Stimulated activated CD4-positive, alpha-beta T cell treated with anti-CD3 and anti-CD28 coated beads, Interleukin-2, amount 100 ng/mL, for 48 hours (primary cell): ENCODE measurements around the gene SYCP2L.

Experiments
- DNase-seq, 2 donors: peaks; one replicate each; pipeline ENCODE4 v3.0.0-alpha.2; 2020

The SYCP2L gene

GRCh38 chr6:11012295-11012754, 125.5 kb downstream of the SYCP2L start:
- DNase-seq: no peak

DNA sequence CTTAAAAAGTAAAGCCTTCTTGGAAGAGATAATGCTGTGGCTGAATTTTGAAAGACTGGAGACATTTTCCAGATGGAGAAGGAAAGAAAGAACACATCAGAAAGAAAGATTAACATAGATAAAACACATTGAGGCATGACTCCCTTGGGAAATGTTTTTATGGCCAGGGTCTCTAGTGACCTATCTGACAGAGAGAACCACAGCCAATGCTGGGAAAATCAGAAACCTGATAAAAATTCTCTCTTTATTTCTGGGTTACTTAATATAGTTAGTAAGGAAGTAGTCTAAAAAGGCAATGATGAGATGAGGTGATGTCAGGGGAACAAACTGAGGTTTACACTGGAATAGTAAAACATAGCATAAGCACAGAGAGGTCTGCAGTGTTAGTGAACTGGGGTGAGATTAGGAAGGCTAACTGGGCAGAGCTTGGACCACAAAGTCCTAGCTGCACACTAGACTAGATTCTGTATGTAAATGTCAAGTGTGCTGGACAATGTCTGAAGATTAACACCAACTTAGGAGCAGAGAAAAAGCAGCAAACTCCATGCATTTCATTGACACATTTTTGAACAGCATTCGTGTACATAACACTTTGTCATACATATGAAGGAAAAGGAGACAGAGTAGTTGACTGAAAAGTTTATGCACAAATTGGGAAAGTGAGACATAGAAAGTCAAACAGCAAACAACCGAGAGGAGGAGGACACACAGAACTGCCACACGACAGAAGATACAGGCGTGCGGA, 126.3 kb downstream of the SYCP2L start:
- DNase-seq: no peak

DNA sequence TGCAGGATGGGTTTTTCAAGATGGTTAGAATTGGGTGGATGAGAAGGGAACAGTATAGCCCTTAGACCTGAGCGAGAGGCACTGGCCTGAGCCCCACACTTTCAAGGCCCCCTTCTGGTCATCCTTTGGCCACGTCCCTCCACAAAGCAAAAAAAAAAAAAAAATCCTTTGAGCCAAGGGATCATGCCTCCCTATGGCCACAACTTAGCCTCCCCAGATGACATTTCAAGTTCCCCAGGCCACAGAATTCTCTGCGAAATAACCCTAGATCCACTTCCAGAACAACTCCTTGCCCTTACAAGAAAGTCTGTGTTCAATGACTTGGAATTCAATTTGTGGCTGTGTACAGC, 126.8 kb downstream of the SYCP2L start:
- DNase-seq: no peak

DNA sequence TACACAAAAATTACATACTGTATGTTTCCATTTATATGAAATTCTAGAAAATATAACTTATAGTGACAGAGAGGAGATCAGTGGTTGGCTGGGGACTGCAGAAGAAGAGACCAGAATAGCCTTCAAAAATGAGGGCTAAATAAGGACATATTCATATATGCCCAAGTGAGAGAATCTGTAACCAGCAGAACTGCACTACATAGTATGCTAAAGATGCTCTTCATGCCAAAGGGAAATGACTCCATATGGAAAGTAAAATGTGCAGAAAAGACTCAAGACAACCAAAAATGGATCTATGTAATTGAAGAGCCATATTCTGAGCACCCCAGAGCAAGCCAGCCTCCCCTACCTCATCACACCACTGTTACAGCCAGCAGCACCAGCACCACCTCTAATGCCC, 128.2 kb downstream of the SYCP2L start:
- DNase-seq: no peak

GRCh38 chr6:11016452-11016851, 129.6 kb downstream of the SYCP2L start:
- no peak for DNase-seq

DNA sequence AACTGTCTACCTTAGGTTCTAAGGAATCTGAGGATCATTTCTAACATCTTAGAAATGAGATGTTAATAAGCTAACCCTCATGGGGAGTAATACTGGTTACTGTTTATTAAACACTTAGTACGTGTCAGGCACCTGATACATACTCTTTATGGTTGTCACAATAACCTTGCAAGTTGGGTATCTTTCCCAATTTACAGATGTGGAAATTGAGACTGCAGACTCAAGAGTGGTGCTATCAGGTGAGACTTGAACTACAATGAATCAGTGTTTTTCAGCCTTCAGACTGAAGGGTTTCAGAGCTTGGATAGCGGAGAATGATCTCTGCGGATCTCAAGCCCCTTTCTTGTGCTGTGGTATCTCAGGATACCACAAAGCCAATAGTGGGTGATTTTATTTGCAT, 130.2 kb downstream of the SYCP2L start:
- DNase-seq: no peak

GRCh38 chr6:11018225-11018624, 131.4 kb downstream of the SYCP2L start:
- no peak for DNase-seq

DNA sequence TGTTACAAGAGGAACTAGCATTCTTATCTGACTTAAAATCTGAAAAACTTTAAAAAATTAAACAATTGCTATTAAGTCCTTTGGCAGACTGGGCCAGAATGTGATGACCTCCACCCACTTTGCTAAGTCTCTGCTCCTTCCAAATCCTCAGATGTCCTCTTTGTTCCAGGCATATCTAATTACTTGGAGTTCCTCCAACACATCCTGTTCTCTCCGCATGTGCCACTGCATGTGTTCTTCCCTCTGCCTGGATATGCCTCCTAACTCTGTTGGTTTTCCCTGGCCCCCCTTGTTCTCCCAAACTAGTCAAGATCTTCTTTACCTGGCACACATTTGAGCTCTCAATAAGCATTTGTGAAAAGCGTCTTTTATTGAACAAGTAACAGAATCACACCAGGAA, 134.2 kb downstream of the SYCP2L start:
- no peak for DNase-seq

- DNase-seq: no peak
These were observed 134.9 kb downstream of the SYCP2L start for GRCh38 chr6:11021714-11022113.

DNA sequence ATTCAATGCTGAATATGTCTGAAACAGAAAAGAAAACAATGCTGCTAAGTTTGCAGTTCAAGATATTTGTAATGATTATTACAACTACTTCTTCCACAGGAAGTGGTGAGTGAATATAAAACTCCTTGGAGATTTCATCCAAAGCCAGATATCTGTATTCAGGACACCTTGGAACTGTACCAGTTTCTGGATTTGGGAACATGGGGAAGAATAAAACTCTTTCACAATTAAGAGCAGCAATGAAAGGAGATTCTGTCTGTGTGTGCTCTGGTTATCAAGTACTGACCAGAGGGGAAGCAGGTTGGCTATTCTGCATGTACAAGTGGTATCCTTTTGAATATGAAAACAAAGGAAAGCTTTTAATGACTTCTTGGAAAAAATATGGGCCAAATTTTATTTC, 136.2 kb downstream of the SYCP2L start:
- DNase-seq: no peak
